GM19351 (cell line): ENCODE measurements around the gene EOLA2.
"Not testable (repeated sequence)": the region's sequence is repeated elsewhere in the genome, so short reads cannot be mapped to it uniquely, and the experiment has no call there.

Source experiments
- ATAC-seq: cut with Tn5 transposase; IDR thresholded peaks from one replicate; pipeline ENCODE4 v1.9.1; 2021; ENCODE audit warnings: mild to moderate bottlenecking, moderate library complexity; ENCODE audit not compliant: unreplicated experiment

Gene EOLA2

DNA sequence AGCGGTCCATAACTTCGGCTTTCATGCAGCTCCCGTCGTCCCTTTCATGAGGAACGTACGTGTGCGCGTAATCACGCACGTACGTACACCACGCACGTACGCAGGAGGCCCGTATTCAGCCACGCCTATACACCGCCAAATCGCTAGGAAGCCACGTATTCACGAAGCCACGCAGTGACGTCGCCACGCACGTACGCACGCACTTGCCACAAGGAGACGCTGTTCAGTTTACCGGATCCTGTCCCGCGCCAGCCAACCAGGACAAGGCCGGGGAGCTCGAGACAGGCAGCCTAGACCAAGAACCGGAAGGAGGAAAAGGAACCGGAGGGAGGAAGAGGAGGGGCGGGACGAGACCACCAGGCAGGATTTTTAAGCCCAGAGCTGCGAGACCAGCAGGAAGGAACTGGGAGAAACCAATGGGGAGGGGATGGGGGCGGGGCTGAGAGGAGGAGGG is at the start of gene EOLA2:
TSS of gene EOLA2 (minus strand) at position 65 of the 454 bp plus-strand sequence. CDS start 4,617 bp downstream, outside the sequence.
- ATAC-seq: peak; percentile 68

DNA sequence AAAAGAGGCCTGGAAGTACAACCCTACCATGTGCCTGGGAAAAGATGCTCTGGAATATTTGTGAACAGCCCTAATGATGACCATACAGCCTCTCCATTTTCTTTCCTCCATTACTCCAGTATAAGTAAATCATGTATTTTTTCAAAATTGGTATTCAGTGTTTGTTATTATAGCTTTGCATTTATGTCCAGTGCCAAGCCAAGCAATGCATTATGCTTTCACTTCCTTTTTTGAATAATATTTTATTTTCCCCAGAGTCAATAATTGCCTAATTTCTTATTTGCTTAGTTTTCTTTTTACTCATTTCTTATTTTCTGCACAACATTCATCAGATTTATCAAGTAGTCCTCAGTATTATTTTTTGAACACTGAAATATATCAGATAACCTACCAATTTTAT is 49.3 kb upstream of the EOLA2 start:
- ATAC-seq: peak; percentile 44

- ATAC-seq: no peak
Measured at GRCh38 chrX:149984411-149984810, 46.1 kb upstream of the EOLA2 start.

GRCh38 chrX:149982310-149982709 is 44.0 kb upstream of the EOLA2 start:
- ATAC-seq: no peak

DNA sequence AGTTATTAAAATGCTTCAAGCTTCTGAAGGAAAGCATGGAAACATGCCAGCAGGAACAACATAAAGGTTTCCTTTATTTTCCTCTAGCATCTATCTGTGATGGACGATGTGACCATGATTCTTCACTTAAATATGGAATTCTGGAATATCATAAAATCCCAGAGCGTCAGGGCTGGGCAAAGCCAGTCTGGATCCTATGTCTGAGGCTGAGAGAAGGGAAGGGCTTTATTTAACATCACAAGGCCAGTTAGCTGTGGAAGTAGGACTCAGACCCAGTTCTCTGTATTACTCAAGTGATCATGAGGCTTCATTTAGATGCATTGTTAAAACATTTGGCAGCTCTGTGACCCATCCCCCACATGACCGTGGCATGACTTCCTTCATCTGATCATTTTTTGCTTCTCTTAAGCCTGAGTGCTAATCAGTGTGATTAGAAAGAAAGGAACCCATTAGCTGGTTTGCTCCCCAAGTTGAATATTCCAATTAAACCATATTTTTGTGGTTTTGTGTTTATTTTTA is 40.9 kb upstream of the EOLA2 start:
- ATAC-seq: no peak

DNA sequence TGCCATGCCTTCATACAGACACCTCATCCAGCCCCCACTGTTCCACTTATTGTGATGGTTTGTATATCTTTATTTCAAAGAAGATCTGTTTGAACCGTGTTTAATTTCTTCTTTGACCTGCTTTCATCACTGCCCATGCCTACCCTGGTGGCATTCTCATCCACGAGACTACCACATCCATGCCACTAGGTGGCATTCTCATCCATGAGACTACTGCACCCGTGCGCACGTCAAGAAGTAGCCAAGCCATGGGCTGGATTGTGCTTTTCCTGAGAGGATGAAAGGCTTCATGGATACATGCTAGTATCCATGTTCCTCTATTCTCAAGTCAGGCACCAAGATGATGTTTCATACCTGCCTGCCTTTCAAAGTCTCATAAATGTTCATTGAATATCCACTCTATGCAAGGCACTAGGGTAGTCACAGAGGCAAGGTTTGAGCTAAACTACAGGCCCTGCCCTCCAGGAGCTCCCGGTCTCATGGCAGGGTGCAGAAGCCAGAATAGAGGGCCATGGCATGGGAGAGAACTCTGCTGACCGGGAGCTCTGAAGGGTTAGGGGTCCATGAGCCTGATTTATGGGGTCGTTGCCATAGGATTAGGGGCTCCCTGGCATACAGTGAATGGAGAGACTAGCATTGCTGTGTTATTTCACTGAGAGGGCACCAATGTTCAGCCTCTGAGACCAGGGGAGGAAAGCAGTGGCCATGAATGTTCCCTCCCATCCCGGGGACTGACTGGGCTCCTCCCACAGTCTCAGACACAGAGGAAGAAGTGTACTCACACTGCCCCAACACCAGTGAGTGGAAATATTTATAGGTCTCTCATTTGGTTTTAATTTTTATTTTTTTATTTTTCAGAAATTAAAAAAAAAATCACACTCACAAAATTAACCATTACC is 24.8 kb upstream of the EOLA2 start:
- peak; percentile 89 for ATAC-seq

DNA sequence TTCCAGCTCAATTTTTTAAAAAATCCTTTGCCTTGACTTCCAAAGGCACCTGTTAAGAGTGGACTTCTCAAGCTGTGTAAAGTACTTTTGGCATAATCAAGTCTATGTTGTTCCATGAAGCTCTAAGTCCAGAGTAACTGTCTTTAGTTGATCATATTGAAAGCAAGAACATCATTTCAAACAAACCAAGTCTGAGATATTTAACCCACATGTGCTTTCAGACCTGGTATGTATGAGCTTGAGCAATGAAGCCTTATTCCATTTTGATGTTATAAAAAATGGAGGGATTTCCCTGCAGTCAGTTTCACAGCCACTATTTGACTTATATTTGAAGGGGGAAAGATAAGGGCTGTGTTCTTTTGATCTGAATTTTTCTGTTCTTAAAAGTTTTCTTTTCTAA is 23.7 kb upstream of the EOLA2 start:
- no peak for ATAC-seq

- ATAC-seq: no peak
Measured at GRCh38 chrX:149961572-149961971, 23.3 kb upstream of the EOLA2 start.

- ATAC-seq: no peak
Measured at GRCh38 chrX:149950681-149951080, 12.4 kb upstream of the EOLA2 start.

DNA sequence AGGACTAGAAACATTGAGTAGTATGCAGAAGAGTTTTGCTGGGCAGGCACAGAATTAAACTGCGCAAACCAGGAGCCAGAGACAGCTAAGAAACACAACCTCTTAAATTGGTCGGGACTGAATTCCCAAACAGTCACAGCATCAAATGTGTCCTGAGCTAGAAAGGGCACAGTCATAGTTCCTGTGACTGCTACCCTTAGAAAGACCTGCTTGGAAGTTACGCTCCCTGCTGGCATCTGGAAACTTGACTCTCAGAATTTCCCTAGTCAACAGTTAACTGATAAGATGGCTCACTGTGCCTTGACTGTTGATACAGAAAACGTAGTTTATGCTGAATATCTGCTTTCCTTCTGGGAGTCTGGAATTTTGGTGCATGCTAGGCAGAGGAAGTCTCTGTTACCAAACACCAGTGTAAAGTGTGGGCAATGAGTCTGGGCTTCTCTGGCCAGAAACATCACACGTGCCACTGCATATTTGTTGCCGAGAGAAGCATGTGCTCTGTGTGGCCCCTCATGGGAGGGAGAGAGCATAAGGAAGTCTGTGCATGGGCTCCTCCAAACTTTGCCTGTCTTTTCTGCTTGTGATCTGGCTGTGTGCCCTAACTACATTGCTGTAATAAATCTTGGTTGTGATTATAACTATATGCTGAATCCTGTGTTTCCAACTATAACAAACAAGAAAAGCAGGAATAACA is 11.6 kb upstream of the EOLA2 start:
- ATAC-seq: no peak

DNA sequence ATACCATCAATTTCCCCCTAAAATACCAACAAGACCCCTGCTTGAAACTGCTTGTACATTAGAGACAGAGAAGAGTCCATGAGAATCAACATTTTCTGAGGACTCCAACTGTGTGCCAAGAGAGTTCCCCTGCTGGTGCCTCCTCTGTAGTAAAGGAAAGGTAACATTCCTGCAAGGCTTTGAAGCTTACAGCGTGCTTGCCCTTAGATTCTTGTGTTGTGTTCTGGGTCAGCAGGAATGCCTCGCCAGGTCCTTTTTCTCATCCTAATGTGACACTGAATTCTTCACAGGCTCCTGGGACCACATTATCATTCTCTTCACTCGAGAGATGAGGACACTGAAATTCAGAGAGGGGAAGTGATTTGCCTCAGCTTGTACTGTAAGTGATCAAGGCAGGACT is 9.7 kb upstream of the EOLA2 start:
- no peak for ATAC-seq

GRCh38 chrX:149946932-149947331 is 8.6 kb upstream of the EOLA2 start:
- ATAC-seq: not testable (repeated sequence)

GRCh38 chrX:149945820-149946219 is 7.5 kb upstream of the EOLA2 start:
- not testable (repeated sequence) for ATAC-seq

DNA sequence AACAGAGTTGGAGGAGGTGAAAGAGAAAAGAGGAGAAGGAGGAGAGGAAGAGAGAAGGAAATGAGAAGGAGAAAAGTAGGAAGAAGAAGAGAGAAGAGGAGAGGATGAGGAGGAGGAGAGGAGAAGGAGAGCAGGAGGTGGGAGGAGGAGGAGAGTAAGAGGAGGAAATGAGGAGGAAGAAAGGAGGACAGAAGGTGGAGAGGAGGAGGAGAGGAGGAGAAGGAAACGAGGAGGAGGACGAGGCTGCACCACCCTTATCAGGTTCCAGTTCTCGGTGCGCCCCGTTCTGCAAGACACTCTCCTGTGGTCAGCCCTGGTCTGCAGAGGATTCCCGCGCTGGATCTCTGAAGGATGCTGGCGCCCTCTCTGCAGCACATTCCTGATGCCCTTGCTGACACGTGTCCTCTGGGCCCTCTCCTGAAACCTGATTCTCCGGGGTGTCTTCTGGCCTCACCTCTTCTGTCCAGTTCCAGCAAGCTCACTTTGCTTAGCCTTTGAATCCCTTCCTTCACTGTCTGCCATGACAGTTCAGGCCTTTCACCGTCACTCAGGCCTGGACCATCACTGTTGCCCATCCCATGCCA is 6.9 kb upstream of the EOLA2 start:
- ATAC-seq: not testable (repeated sequence)

- ATAC-seq: not testable (repeated sequence)
Measured at GRCh38 chrX:149940674-149941024, 2.4 kb upstream of the EOLA2 start.

- peak; percentile 40 for ATAC-seq
Measured at GRCh38 chrX:149939905-149940673, 1.8 kb upstream of the EOLA2 start.

- ATAC-seq: peak; percentile 11
Measured at GRCh38 chrX:149939655-149939904, 1.3 kb upstream of the EOLA2 start.

- ATAC-seq: no peak
Measured at GRCh38 chrX:149938881-149939654, 777 bp upstream of the EOLA2 start.

- peak; percentile 1 for ATAC-seq
Measured at GRCh38 chrX:149937871-149938426, 342 bp downstream of the EOLA2 start.

DNA sequence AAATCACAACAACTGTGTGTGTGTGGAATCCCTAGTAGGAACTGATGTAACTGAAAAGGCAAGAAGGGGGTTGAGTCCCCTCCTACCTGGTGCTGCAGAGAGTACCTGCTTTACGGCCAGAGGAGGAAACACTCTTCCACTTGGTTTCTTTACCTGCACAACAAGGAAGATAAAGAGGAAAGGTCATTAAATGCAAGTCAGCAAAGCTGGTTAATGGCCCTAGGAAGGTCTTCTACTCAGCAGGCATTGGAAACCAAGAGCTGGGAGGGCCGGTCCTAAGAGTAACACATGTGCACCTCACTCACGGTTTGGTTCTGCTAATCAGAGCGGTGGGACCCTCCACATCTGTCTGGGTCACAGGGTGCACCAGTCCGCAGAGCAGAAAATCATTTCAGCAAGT is 963 bp downstream of the EOLA2 start:
- not testable (repeated sequence) for ATAC-seq
